Hepatocyte (in vitro differentiated cells): Measurements from ENCODE around the gene KCNN1.
A peak's percentile ranks its signal among the peaks of the same experiment; 100 is the strongest.

Source experiments
- EZH2 ChIP-seq: fragments of 200-600 bp; sonication (generic); IDR thresholded peaks from 2 replicates; pipeline ENCODE4 v1.6.1; 2016; ENCODE audit warnings: antibody characterized with exemption, mild to moderate bottlenecking, borderline replicate concordance
- TF ChIP-seq, protein P1 (sequence below): fragments of 200-600 bp; sonication (generic); IDR thresholded peaks from 2 replicates; pipeline ENCODE4 v1.5.1; 2016; ENCODE audit warnings: antibody characterized with exemption, mild to moderate bottlenecking; ENCODE audit not compliant: poor library complexity

DNA sequence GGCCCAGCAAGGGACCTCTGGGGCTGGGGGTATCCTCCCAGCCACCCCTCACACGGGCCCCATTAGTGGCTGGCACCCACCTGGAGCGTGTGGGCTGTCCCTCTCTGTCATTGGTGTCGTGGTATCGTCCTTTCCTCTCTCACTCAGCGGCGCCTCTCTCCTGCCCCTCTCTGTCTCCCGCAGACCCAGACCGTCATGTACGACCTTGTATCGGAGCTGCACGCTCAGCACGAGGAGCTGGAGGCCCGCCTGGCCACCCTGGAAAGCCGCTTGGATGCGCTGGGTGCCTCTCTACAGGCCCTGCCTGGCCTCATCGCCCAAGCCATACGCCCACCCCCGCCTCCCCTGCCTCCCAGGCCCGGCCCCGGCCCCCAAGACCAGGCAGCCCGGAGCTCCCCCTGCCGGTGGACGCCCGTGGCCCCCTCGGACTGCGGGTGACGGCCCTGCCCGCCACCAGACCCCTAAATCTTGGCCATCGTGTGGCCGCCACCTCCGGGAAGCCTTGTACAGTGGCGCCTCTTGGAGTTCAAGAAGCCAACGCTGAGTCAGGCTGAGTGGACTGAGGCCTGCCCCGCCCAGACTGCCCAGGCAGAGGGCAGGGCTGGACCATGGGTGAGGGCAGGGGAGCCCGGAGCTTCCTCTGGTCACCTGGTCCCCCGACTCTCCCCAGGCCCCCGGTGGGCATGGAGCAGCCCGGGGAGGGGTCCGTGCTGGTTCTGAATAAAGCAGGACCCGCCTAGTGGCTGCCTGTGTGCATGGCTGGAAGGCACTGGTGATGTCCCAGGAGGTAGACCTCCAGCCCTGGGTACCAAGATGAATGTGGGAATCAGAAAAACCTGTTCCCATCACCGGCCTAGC is 31.3 kb downstream of the KCNN1 start:
- no peak for TF ChIP-seq EZH2
- TF ChIP-seq, protein P1, sequence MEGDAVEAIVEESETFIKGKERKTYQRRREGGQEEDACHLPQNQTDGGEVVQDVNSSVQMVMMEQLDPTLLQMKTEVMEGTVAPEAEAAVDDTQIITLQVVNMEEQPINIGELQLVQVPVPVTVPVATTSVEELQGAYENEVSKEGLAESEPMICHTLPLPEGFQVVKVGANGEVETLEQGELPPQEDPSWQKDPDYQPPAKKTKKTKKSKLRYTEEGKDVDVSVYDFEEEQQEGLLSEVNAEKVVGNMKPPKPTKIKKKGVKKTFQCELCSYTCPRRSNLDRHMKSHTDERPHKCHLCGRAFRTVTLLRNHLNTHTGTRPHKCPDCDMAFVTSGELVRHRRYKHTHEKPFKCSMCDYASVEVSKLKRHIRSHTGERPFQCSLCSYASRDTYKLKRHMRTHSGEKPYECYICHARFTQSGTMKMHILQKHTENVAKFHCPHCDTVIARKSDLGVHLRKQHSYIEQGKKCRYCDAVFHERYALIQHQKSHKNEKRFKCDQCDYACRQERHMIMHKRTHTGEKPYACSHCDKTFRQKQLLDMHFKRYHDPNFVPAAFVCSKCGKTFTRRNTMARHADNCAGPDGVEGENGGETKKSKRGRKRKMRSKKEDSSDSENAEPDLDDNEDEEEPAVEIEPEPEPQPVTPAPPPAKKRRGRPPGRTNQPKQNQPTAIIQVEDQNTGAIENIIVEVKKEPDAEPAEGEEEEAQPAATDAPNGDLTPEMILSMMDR: peak; percentile 16
